MCF 10A (cell line): ENCODE data around the gene XNDC1N. TPM values are rescaled to one million over a fixed set of nuclear protein-coding genes. Genes with fewer than 3 reads are reported as not detected.

Experiments used
- BruUV-seq: library from RNA; stranded (reverse); fragments of 400-500 nt; replicated peaks from 2 replicates; lab custom pipeline; 2021; lab: Mats Ljungman, UMichigan
- CTCF ChIA-PET: fragments of 300-600 bp; sonication (Branson Sonifier 250); formaldehyde crosslinking; extraction: SDS; loops from one replicate; lab custom pipeline; 2021; ENCODE audit warnings: antibody characterized with exemption, inconsistent platforms; lab: Yijun Ruan, JAX
- POLR2A ChIA-PET: fragments of 300-600, 350-650 bp; sonication (Branson Sonifier 250); formaldehyde crosslinking; extraction: SDS; loops from one replicate; lab custom pipeline; 2020; ENCODE audit warnings: antibody characterized with exemption, inconsistent platforms; lab: Yijun Ruan, JAX
- DNase-seq: peaks from one replicate; pipeline ENCODE4 v3.0.0-alpha.2; 2018; ENCODE audit not compliant: unreplicated experiment
- H3K27ac Mint-ChIP-seq: one replicate; pipeline ENCODE4 v1.8.0; 2022; ENCODE audit warnings: mild to moderate bottlenecking, low read depth, mixed read lengths; ENCODE audit not compliant: unreplicated experiment
- H3K27me3 Mint-ChIP-seq: one replicate; pipeline ENCODE4 v1.8.0; 2022; ENCODE audit warnings: mixed read lengths; ENCODE audit not compliant: insufficient read depth, unreplicated experiment
- H3K36me3 Mint-ChIP-seq: one replicate; pipeline ENCODE4 v1.8.0; 2022; ENCODE audit warnings: mild to moderate bottlenecking, moderate library complexity, mixed read lengths; ENCODE audit not compliant: insufficient read depth, unreplicated experiment
- H3K4me1 Mint-ChIP-seq: one replicate; pipeline ENCODE4 v1.8.0; 2022; ENCODE audit warnings: mixed read lengths; ENCODE audit not compliant: insufficient read depth, unreplicated experiment
- H3K4me3 Mint-ChIP-seq: one replicate; pipeline ENCODE4 v1.8.0; 2022; ENCODE audit warnings: mild to moderate bottlenecking, moderate library complexity, mixed read lengths; ENCODE audit not compliant: unreplicated experiment
- H3K9me3 Mint-ChIP-seq: one replicate; pipeline ENCODE4 v1.8.0; 2022; ENCODE audit warnings: mixed read lengths; ENCODE audit not compliant: unreplicated experiment
- CTCF ChIP-seq: fragments of 200-600 bp; IDR thresholded peaks from one replicate; pipeline ENCODE4 v1.8.0; 2022; ENCODE audit warnings: antibody characterized with exemption, mild to moderate bottlenecking; ENCODE audit not compliant: unreplicated experiment
- intact Hi-C: fragments of 100-400 bp; cut with micrococcal nuclease; formaldehyde crosslinking; loops from 2 replicates; pipeline ENCODE4 v1.14.1; 2022
- total RNA-seq: library from RNA; stranded (reverse); gene quantifications from 2 replicates; pipeline ENCODE4 v1.2.3, GENCODE V29; 2022

The XNDC1N gene
- total RNA-seq, 1 experiment from 2014 or later = 5.9 TPM

DNA sequence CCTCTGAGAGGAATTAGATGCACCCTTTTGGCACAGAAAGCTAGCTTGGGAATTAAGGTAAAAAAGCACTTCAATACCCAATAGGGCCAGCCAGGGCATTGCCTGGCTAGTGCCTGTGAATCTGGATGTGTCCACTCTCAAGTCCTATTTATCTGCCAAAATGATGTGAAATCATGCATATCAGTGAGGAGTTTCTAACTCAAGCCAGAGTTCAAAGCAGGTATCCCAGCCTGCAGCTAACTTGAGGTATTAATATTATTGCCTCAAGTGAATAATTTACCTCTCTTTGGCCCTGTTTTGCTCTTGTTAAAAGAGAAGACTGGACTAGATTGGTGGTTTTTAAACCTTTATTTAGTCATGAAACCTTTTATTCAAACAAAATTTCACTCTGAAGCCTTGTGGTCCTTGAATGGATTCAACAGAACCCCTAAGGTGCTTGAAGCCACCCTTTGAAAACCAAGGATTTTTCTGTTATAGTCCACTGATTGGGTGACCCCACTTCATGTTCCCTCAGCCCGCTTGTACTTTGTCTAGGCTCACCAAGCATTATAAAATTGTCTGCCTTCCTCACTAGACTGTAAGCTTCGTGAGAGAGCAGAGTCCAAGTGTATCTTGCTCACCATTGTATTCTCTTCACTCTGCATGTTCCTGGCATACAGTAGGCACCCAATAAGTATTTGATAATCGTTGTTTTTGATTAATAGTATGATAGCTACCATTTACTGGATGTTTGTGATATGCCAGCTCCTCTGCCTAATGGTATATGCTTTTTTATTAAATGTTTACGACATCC, 4.9 kb upstream of the XNDC1N start:
- ChIA-PET POLR2A (no interaction called here), CTCF (interaction anchor here (0.6 kb wide), 1 partner anchor 501 kb away, joined by 3 read pairs; the partner anchor contains the start of gene CLPB)
- no peak overlapping the region for H3K27ac Mint-ChIP-seq
- intact Hi-C loops = no loop called here
- H3K27me3 Mint-ChIP-seq = no peaks in the 10 kb centered on the region
- H3K4me3 Mint-ChIP-seq = no peak overlapping the region
- no peak for DNase-seq
- no peaks in the 10 kb centered on the region for H3K9me3 Mint-ChIP-seq
- no TSS peak for BruUV-seq
- peaks cover 7% of the 10 kb centered on the region for H3K36me3 Mint-ChIP-seq
- H3K4me1 Mint-ChIP-seq = peaks cover 30% of the 10 kb centered on the region
- no peak for TF ChIP-seq CTCF

DNA sequence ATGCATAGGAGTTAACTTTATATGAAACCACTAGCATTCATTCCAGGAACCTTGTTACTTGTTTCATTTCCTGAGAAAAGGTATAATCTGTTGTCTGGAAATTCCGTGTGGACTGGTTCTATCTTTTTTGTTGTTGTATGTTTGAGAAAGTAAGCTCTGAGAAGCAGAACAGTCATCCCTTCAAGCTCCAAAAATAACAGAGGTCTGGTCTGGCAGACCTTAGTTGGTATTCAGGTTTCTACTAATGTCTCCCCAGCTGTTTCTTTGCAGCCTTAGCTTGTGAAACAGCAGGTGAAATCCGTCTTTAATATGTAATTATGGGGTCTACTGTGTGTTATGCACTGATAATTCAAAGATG, 2.8 kb upstream of the XNDC1N start:
- Mint-ChIP-seq H3K36me3 (no peaks in the 10 kb centered on the region), H3K4me3 (no peak overlapping the region), H3K4me1 (peaks cover 30% of the 10 kb centered on the region), H3K27ac (no peak overlapping the region), H3K27me3 (no peaks in the 10 kb centered on the region), H3K9me3 (no peaks in the 10 kb centered on the region)
- TF ChIP-seq CTCF = no peak
- no peak for DNase-seq
- ChIA-PET POLR2A (interaction anchor here (4.4 kb wide), 1 partner anchor 13 kb away, joined by 28 read pairs; no protein-coding TSS in a partner anchor), CTCF (interaction anchor here (0.6 to 1.1 kb wide), 3 partner anchors 12 to 469 kb away, joined by 3 read pairs; no protein-coding TSS in a partner anchor)
- no TSS peak for BruUV-seq
- intact Hi-C loops = no loop called here

- no TSS peak for BruUV-seq
- DNase-seq = no peak
- POLR2A ChIA-PET = interaction anchor here (1.2 to 4.4 kb wide), 2 partner anchors 7 to 13 kb away, joined by 4 to 28 read pairs; no protein-coding TSS in a partner anchor
- no peaks in the 10 kb centered on the region for H3K9me3 Mint-ChIP-seq
- H3K27ac Mint-ChIP-seq = no peak overlapping the region
- H3K4me1 Mint-ChIP-seq = peaks cover 30% of the 10 kb centered on the region
- H3K36me3 Mint-ChIP-seq = peaks cover 2% of the 10 kb centered on the region
- CTCF ChIA-PET = interaction anchor here (0.6 to 1.5 kb wide), 4 partner anchors 12 to 469 kb away, joined by 3 to 7 read pairs (median 3); no protein-coding TSS in a partner anchor
- peak overlapping the region; percentile 91 for H3K4me3 Mint-ChIP-seq
- no peak for TF ChIP-seq CTCF
- intact Hi-C loops = no loop called here
- H3K27me3 Mint-ChIP-seq = no peaks in the 10 kb centered on the region
These were observed 2.3 kb upstream of the XNDC1N start for GRCh38 chr11:71930556-71931244.

DNA sequence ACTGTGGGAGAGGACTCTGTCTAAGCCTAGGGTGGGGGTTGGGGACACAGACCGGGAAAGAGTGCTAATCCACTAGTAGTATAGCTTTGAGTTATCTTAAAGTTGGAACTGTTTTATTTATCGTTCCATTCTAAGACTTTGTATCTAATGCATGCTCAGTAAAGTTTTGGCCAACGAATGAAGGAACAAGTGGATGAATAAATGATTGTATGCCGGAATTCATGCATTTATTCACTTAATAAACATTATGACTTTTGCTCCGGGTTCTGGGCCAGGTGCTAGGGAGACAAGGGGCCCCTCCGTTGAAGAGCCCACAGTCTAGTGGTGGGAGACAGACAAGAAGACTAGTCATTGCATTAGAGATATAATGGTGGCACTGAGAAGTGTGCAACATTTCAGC, 1.1 kb upstream of the XNDC1N start:
- H3K4me1 Mint-ChIP-seq = peaks cover 29% of the 10 kb centered on the region
- POLR2A ChIA-PET = interaction anchor here (0.6 to 4.4 kb wide), 11 partner anchors 9 to 1904 kb away, joined by 3 to 28 read pairs (median 3); no protein-coding TSS in a partner anchor
- no peak for TF ChIP-seq CTCF
- H3K36me3 Mint-ChIP-seq = peaks cover 14% of the 10 kb centered on the region
- no TSS peak for BruUV-seq
- intact Hi-C loops = no loop called here
- H3K27ac Mint-ChIP-seq = peak overlapping the region; percentile 98
- DNase-seq = no peak
- CTCF ChIA-PET = interaction anchor here (0.6 to 1.5 kb wide), 3 partner anchors 48 to 714 kb away, joined by 3 to 7 read pairs (median 3); no protein-coding TSS in a partner anchor
- H3K27me3 Mint-ChIP-seq = no peaks in the 10 kb centered on the region
- H3K4me3 Mint-ChIP-seq = peak overlapping the region; percentile 91
- H3K9me3 Mint-ChIP-seq = no peaks in the 10 kb centered on the region
